T-helper 17 cell (primary cell): ENCODE measurements around the gene EGFR. TPM values are rescaled to one million over a fixed set of nuclear protein-coding genes. Genes with fewer than 3 reads are reported as not detected.

Experiments
- ATAC-seq: fragments of 150-1000 bp; cut with Tn5 transposase; 2 replicates; pipeline ENCODE4 v1.10.0; 2021; ENCODE audit warnings: mild to moderate bottlenecking, moderate library complexity
- DNase-seq, 3 donors: peaks; one replicate each; pipeline versions ENCODE4 v3.0.0 to v3.0.0-alpha.2; 2020 to 2021
- H3K9me3 ChIP-seq: one replicate; pipeline ENCODE4 v1.7.0; 2013; ENCODE audit warnings: low read length, mild to moderate bottlenecking; ENCODE audit not compliant: control insufficient read depth, poor library complexity, severe bottlenecking
- H3K27ac Mint-ChIP-seq: one replicate; pipeline ENCODE4 v1.8.0; 2022; ENCODE audit warnings: mild to moderate bottlenecking, moderate library complexity, mixed read lengths
- H3K27me3 Mint-ChIP-seq: one replicate; pipeline ENCODE4 v1.8.0; 2022; ENCODE audit warnings: mixed read lengths
- H3K36me3 Mint-ChIP-seq: one replicate; pipeline ENCODE4 v1.8.0; 2022; ENCODE audit warnings: low read depth, mixed read lengths
- H3K4me1 Mint-ChIP-seq: one replicate; pipeline ENCODE4 v1.8.0; 2022; ENCODE audit warnings: mild to moderate bottlenecking, mixed read lengths
- H3K4me3 Mint-ChIP-seq: one replicate; pipeline ENCODE4 v1.8.0; 2022; ENCODE audit warnings: mild to moderate bottlenecking, moderate library complexity, mixed read lengths
- total RNA-seq, 4 donors: library from RNA in 2 of 4; stranded (reverse) in 2 of 4; gene quantifications; one replicate each; pipeline ENCODE4 v1.2.3 and lab custom pipeline; 2022 to 2026

The EGFR gene
- total RNA-seq, 2 donors from 2014 or later, result not detected

GRCh38 chr7:55088107-55088506, 69.3 kb downstream of the EGFR start:
- H3K9me3 ChIP-seq, result no peaks in the 10 kb centered on the region
- Mint-ChIP-seq H3K4me3 (no peak overlapping the region), H3K4me1 (peaks cover 18% of the 10 kb centered on the region), H3K27ac (no peak overlapping the region), H3K36me3 (no peaks in the 10 kb centered on the region), H3K27me3 (peaks cover 17% of the 10 kb centered on the region)
- DNase-seq, result no peak
- no peak for ATAC-seq

DNA sequence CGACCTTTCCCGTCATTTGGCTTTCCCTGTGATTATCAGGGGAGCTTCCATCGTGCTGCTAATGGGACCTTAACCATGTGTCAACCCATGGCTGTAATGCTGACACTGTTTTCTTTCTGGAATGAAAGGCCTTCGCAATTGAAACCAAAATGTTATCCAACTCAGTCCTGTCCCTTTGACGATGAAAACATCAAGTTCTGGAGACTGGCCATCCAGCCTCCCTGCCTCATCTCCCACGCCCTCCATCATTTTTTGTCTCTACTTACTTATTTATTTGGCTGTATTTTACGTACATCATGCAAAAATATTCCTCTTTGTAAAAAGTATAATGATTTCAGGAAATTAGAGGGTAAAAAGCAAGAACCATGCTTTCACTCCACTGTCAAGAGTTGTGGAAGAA, 69.8 kb downstream of the EGFR start:
- no peak for ATAC-seq
- no peak overlapping the region for H3K27ac Mint-ChIP-seq
- DNase-seq, result no peak
- peaks cover 21% of the 10 kb centered on the region for H3K27me3 Mint-ChIP-seq
- H3K36me3 Mint-ChIP-seq, result no peaks in the 10 kb centered on the region
- H3K4me1 Mint-ChIP-seq, result peaks cover 18% of the 10 kb centered on the region
- H3K9me3 ChIP-seq, result no peaks in the 10 kb centered on the region
- no peak overlapping the region for H3K4me3 Mint-ChIP-seq

DNA sequence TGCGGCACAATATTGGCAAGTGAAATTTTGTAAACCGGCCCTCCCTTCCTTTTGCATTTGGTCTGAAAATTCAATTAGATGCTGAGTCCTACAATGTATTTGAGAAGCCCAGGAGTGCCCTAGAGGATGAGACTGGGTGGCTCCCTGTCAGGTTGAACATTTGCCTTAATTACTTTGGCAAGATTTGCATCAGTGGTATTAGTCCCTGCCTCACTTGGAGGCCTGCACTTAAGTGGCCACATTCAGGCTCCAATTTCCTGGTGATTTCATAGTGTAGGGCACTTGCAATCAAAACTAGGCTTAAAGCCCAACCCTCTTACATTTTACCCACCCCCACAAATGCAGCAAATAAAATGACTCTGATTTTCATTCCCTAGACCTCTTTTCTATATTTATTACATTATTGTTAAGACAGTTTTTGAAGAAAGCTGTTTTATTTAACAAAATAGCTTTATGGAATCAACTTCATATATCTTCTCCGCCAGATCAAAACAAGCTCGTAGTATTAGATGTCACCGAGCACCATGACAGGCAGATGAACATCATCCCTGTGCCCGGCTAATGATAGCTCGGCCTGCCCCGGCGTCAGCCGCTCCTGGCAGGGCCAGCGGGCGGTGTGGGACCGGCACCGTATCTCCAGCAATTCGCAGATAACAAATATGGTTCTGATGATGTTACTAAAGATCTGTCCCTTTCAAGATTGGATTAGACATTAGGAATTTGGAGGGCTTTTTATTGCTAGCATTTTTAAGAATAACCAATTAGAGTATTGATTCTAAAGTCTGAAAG, 73.6 kb downstream of the EGFR start:
- H3K9me3 ChIP-seq, result no peaks in the 10 kb centered on the region
- Mint-ChIP-seq H3K27me3 (peaks cover 24% of the 10 kb centered on the region), H3K4me3 (no peak overlapping the region), H3K4me1 (peaks cover 2% of the 10 kb centered on the region), H3K27ac (no peak overlapping the region), H3K36me3 (peaks cover 4% of the 10 kb centered on the region)
- ATAC-seq (no peak), DNase-seq (no peak)

- Mint-ChIP-seq H3K4me1 (no peaks in the 10 kb centered on the region), H3K36me3 (peaks cover 4% of the 10 kb centered on the region), H3K27ac (no peak overlapping the region), H3K4me3 (no peak overlapping the region), H3K27me3 (peaks cover 26% of the 10 kb centered on the region)
- DNase-seq, result no peak
- no peak for ATAC-seq
- no peaks in the 10 kb centered on the region for H3K9me3 ChIP-seq
Observed at GRCh38 chr7:55092975-55093373, 74.2 kb downstream of the EGFR start.

DNA sequence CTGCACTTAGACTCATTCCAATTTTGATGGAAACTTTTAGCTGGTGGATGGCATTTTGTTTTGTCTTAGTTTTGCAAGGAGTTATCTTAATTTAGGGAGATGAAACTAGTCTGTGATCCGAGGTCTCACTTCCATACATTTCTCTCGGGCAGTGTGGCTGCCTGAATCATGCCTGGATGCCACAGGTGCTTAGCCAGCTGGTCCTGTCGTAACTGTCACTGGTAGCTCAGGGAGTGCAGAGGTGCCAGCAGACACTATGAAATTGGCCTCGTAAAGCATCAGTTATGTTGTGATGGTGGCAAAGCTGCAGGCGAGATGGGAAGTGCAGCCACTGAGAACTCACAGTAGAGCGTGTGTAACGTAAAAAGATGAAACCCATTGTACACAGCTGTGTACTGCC, 74.9 kb downstream of the EGFR start:
- no peaks in the 10 kb centered on the region for H3K4me1 Mint-ChIP-seq
- H3K36me3 Mint-ChIP-seq, result peaks cover 4% of the 10 kb centered on the region
- H3K27ac Mint-ChIP-seq, result no peak overlapping the region
- no peaks in the 10 kb centered on the region for H3K9me3 ChIP-seq
- H3K4me3 Mint-ChIP-seq, result no peak overlapping the region
- no peak for ATAC-seq
- H3K27me3 Mint-ChIP-seq, result peaks cover 26% of the 10 kb centered on the region
- no peak for DNase-seq

DNA sequence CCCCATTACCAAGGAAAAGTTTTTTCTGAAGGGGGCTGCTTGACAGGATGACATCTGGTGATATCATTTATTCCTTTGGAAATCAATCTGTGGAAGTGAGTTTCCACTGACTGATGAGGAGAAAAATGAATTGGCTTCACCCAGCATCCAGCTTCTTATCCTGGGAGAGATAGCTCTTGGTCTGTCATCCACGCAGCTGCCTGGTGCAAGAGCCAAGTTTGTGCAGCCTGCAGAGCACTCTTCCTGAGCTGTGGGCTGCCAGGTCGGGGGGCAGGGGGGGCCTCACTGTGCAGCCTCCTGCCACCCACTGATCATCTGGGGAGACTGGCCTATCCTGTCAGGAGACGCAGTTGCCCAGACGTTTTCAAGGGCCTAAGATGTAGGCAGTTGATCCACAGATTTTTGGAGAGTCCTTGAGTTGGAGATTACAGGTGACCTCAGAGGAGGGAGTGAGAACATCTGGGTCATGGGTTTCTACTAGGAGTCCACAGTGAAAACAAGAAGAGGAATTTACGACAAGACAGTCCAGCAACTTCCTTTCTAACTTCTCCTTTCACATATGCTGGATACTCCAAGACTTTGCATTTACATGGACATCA, 75.4 kb downstream of the EGFR start:
- Mint-ChIP-seq H3K27ac (no peak overlapping the region), H3K4me1 (no peaks in the 10 kb centered on the region), H3K36me3 (peaks cover 4% of the 10 kb centered on the region), H3K27me3 (peaks cover 30% of the 10 kb centered on the region), H3K4me3 (no peak overlapping the region)
- no peaks in the 10 kb centered on the region for H3K9me3 ChIP-seq
- ATAC-seq (no peak), DNase-seq (no peak)

GRCh38 chr7:55095672-55096071, 76.9 kb downstream of the EGFR start:
- Mint-ChIP-seq H3K36me3 (peaks cover 4% of the 10 kb centered on the region), H3K4me3 (no peak overlapping the region), H3K27ac (no peak overlapping the region), H3K27me3 (peaks cover 41% of the 10 kb centered on the region), H3K4me1 (no peaks in the 10 kb centered on the region)
- H3K9me3 ChIP-seq, result no peaks in the 10 kb centered on the region
- DNase-seq, result no peak
- ATAC-seq, result no peak

GRCh38 chr7:55096323-55096722, 77.5 kb downstream of the EGFR start:
- no peak for DNase-seq
- peaks cover 4% of the 10 kb centered on the region for H3K36me3 Mint-ChIP-seq
- H3K27ac Mint-ChIP-seq, result no peak overlapping the region
- no peaks in the 10 kb centered on the region for H3K9me3 ChIP-seq
- no peak for ATAC-seq
- H3K4me1 Mint-ChIP-seq, result no peaks in the 10 kb centered on the region
- peaks cover 47% of the 10 kb centered on the region for H3K27me3 Mint-ChIP-seq
- no peak overlapping the region for H3K4me3 Mint-ChIP-seq

GRCh38 chr7:55097100-55097499, 78.3 kb downstream of the EGFR start:
- DNase-seq (no peak), ATAC-seq (no peak)
- Mint-ChIP-seq H3K4me1 (no peaks in the 10 kb centered on the region), H3K27ac (no peak overlapping the region), H3K36me3 (peaks cover 4% of the 10 kb centered on the region), H3K27me3 (peaks cover 55% of the 10 kb centered on the region), H3K4me3 (no peak overlapping the region)
- H3K9me3 ChIP-seq, result no peaks in the 10 kb centered on the region

DNA sequence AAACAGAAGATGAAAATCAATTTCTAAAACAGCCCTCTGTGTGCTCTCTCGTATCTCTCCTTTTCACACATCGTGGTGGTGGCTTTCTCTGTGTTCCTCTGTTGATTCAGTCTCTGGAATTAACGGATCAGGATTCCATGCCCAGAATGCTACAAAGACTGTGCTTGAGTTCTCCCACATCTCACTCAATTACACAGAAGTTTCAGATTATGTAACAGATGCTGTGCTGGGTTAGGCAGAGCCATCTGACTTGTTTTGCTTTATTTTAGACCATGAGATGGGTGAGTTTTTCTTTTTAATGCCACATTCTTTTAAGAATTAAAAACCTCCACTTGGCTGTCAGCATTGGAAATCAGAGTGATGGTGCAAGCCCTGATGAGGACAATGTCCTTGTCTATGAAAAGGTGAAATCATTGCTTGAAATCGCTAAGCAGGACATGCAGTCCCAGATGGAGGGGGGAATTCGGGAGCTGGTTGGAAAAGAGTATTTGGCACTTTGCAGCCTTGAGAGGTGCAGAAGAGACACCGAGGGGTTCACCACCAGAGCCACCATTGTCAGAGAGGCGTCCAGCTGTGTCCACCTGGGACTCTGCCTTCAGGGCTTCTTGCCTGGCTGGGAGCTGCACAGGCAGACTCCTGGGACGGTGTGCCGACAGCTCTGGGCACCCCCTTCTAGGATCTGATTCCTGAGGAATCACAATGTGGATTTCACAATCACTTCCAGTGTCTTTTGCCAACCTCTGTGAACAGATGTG, 80.4 kb downstream of the EGFR start:
- no peaks in the 10 kb centered on the region for H3K9me3 ChIP-seq
- Mint-ChIP-seq H3K4me1 (no peaks in the 10 kb centered on the region), H3K4me3 (no peak overlapping the region), H3K36me3 (peaks cover 4% of the 10 kb centered on the region), H3K27me3 (peaks cover 56% of the 10 kb centered on the region), H3K27ac (no peak overlapping the region)
- ATAC-seq, result no peak
- no peak for DNase-seq

GRCh38 chr7:55099821-55100543, 81.2 kb downstream of the EGFR start:
- H3K4me1 Mint-ChIP-seq, result peaks cover 3% of the 10 kb centered on the region
- DNase-seq, result no peak
- peaks cover 63% of the 10 kb centered on the region for H3K27me3 Mint-ChIP-seq
- no peak overlapping the region for H3K4me3 Mint-ChIP-seq
- H3K9me3 ChIP-seq, result no peaks in the 10 kb centered on the region
- H3K27ac Mint-ChIP-seq, result no peak overlapping the region
- H3K36me3 Mint-ChIP-seq, result peaks cover 4% of the 10 kb centered on the region
- ATAC-seq, result no peak

- H3K27me3 Mint-ChIP-seq, result peaks cover 58% of the 10 kb centered on the region
- peaks cover 5% of the 10 kb centered on the region for H3K4me1 Mint-ChIP-seq
- no peak for ATAC-seq
- H3K36me3 Mint-ChIP-seq, result peaks cover under 1% of the 10 kb centered on the region
- no peak overlapping the region for H3K4me3 Mint-ChIP-seq
- DNase-seq, result no peak
- H3K9me3 ChIP-seq, result no peaks in the 10 kb centered on the region
- no peak overlapping the region for H3K27ac Mint-ChIP-seq
Observed at GRCh38 chr7:55100544-55101327, 81.9 kb downstream of the EGFR start.
